LoVo (cell line): ENCODE results near the gene INTS14.
"Not testable (repeated sequence)": the region's sequence is repeated elsewhere in the genome, so short reads cannot be mapped to it uniquely, and the experiment has no call there.

Experiments used
- DNase-seq: peaks from one replicate; pipeline ENCODE4 v3.0.0-alpha.2; 2016; ENCODE audit warnings: low spot score

Gene INTS14

GRCh38 chr15:65578904-65579728 is 31.8 kb downstream of the INTS14 start:
- no peak for DNase-seq

- DNase-seq = no peak
Observed at GRCh38 chr15:65577129-65577996, 33.6 kb downstream of the INTS14 start.

DNA sequence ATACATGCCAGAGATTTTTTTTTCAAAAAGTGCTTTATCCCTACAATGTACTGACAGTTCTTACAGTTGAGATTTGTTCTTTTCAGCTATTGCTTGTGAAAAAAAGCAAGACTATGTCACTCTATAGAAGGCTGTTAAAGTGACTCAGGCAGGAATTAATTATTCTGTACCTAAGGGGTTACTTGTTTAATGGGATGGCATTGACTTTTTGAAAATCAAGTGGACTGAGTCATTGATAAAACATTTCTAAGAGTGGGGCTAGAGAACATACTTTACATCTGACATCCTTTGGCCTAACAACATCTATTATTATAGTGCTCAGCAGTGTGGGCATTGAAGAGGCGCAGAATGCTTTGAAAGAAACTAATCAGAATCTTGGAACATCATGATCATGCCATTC is 34.3 kb downstream of the INTS14 start:
- DNase-seq = no peak

- DNase-seq = no peak
Observed at GRCh38 chr15:65571971-65572370, 39.0 kb downstream of the INTS14 start.

DNA sequence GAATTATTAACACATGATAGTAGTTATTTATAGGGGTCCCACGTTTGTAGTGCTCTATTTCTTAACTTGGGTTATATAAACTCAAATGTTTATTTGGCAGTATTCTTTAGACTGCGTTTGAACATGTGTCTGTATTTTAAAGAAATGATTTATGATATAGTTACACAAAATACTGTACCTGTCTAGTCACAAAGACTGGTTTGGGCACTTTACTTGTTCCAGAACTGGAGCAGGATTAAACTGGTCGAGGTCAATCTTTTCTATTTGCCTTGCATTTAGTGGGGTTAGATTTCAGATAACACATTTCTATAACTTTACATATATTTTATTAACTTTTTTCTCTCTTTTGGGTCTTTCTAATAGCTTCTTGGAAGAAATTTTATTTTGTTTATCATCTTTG is 41.2 kb downstream of the INTS14 start:
- DNase-seq = no peak

DNA sequence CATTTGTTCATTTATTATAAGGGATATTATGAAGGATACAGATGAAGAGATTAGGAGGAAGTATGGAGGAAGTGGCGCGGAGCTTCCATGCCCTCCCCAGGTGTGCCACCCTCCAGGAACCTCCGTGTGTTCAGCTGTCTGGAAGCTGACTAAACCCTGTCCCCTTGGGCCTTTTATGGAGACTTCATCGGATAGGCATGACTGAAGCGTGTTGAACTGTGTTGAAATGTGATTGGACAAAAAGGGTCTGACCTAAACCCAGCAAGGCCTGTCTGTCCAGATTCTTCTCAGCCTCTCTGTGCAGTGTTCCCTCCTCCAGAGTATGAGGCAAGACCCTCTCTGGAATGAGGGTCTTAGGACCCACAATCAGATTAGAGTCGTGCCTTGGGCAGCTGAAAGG is 49.0 kb downstream of the INTS14 start:
- DNase-seq = no peak

DNA sequence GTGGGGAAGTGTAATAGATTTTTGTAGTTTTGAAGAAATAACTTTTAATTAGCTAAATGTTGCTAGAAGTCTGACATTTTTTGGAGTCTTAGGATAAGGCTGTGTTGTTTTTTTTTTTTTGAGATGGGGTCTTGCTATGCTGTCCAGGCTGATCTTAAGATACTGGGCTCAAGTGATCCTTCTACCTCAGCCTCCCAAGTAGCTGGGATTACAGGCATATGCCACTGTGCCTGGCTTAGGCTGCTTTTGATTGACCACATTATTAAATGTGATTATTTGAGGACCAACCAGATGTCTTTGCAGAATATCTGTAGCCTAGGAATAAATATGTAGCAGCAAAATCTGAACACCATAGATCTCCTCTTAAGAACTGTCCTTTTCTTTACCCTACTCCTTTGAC is 51.0 kb downstream of the INTS14 start:
- no peak for DNase-seq

- DNase-seq = no peak
Observed at GRCh38 chr15:65558997-65559760, 51.8 kb downstream of the INTS14 start.

- no peak for DNase-seq
Observed at GRCh38 chr15:65558336-65558735, 52.6 kb downstream of the INTS14 start.

GRCh38 chr15:65556622-65557021 is 54.3 kb downstream of the INTS14 start:
- no peak for DNase-seq

DNA sequence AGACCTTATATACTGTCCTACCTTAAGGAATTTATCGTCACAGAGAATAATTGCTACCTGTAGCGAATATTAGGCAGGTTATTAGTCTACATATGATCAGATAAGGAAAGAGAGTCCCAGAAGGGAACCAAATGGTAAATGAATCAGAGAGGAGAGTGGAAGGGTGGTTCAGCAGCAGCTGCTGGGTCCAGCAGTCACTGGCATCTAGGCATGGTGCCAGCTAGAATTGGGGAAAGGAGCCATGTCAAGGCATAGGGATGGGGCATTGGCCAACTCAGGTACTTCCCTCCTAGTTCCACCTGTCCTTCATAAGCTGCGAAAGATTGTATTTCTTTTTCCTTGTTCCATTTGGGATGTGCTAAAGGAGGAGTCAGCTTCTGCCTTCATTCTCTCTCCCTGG is 57.2 kb downstream of the INTS14 start:
- no peak for DNase-seq

DNA sequence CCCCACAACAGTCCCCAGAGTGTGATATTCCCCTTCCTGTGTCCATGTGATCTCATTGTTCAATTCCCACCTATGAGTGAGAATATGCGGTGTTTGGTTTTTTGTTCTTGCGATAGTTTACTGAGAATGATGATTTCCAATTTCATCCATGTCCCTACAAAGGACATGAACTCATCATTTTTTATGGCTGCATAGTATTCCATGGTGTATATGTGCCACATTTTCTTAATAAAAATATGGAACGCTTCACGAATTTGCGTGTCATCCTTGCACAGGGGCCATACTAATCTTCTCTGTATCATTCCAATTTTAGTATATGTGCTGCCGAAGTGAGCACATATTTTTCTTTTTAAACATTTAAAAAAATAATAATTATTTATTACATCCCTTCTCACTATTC is 58.1 kb downstream of the INTS14 start:
- DNase-seq = not testable (repeated sequence)

- DNase-seq = no peak
Observed at GRCh38 chr15:65551183-65551582, 59.7 kb downstream of the INTS14 start.

- no peak for DNase-seq
Observed at GRCh38 chr15:65550681-65551098, 60.2 kb downstream of the INTS14 start.

DNA sequence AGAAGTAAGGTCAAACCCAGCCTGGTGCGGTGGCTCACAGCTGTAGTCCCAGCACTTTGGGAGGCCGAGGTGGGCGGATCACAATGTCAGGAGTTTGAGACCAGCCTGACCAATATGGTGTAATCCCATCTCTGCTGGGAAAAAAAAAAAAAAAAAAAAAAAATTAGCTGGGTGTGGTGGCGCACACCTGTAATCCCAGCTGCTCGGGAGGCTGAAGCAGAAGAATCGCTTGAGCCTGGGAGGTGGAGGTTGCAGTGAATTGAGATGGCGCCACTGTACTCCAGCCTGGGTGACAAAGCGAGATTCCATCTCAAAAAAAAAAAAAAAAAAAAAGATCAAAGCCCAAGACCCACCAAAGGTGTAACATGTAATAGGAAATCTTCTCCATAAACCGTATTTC is 61.6 kb downstream of the INTS14 start:
- DNase-seq = not testable (repeated sequence)

DNA sequence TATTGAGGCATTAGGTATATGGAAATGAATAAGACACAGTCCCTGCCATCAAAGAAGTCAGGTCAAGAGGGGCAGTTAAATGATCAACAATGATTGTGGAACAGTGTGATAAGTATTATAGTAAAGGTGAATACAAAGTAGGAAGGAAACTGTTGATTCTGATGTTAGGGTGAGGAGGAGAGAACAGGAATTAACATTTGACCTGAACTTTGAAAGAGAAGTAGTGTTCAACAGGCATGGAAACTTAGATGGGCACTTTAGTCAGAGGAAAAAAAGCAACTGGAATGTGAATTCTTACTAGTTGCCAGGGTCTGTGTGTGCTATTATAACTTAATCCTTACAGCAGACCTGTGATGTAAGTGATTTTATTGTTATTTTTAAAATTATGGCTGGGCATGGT is 63.1 kb downstream of the INTS14 start:
- no peak for DNase-seq

GRCh38 chr15:65541231-65541820 is 69.6 kb downstream of the INTS14 start:
- DNase-seq = no peak

- no peak for DNase-seq
Observed at GRCh38 chr15:65540314-65540713, 70.6 kb downstream of the INTS14 start.

DNA sequence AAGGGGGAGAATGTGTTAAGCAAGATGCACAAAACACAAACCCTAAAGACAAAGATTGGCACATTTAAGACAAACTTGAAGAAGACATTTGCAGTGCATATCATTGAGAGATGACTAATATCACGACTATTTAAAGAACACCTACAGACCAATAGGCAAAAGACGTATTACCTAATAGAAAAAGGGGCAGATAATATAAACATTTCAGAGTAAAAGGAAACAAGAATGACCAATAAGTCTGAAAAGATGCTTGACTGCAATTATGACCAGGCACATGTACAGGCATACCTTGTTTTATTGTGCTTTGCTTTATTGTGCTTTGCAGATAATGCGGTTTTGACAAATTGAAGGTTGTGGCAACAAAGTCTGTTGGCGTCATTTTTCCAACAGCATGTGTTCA is 75.7 kb downstream of the INTS14 start:
- no peak for DNase-seq

GRCh38 chr15:65533057-65533756 is 77.7 kb downstream of the INTS14 start:
- DNase-seq = peak; percentile 34

- DNase-seq = peak; percentile 65
Observed at GRCh38 chr15:65532738-65533051, 78.2 kb downstream of the INTS14 start.
